Measurements from ENCODE around the gene TSPEAR. TPM values are rescaled to one million over a fixed set of nuclear protein-coding genes. Genes with fewer than 3 reads are reported as not detected.

TSPEAR gene
- total and polyA plus RNA-seq, 7 donors, result not detected

DNA sequence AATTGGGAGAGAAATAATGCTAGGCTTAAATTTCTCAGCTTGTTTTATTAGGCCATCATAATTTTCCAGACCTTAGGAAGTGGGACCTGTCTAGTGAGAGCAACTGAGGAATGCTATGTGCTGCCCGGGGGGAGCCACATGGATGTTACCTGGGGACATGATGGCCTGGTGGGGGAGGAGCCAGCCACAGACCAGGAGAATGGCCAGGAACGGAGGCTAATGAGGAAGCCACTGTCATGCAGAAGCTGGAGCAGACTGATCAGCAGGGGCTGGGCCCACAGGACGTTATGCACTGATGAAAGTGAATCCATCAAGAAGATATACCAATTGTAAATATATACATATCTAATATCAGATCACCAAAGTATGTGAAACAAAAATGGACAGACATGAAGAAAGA lies 166.8 kb downstream of the TSPEAR start:
- intact Hi-C loops (cut with DNase I), result no loop called here
- ATAC-seq, result no peak
- Histone ChIP-seq H3K27me3 (ENCODE audit: insufficient read depth in 3 of 3, low read length in 2 of 3) (peaks cover 0 to 31% (median 8%) of the 10 kb centered on the region in 3 donors), H3K4me1 (no peaks in the 10 kb centered on the region), H3K9me3 (peaks cover 4% of the 10 kb centered on the region), H3K36me3 (ENCODE audit: insufficient read depth in 1 of 2, low read depth in 1 of 2) (no peaks in the 10 kb centered on the region), H3K27ac (no peak overlapping the region), H3K4me3 (no peak overlapping the region)
- WGBS, 3 donors, result 63 to 70% (median 67%) methylated on average over 3 of the region's 3 CpGs
- TF ChIP-seq, protein P1, sequence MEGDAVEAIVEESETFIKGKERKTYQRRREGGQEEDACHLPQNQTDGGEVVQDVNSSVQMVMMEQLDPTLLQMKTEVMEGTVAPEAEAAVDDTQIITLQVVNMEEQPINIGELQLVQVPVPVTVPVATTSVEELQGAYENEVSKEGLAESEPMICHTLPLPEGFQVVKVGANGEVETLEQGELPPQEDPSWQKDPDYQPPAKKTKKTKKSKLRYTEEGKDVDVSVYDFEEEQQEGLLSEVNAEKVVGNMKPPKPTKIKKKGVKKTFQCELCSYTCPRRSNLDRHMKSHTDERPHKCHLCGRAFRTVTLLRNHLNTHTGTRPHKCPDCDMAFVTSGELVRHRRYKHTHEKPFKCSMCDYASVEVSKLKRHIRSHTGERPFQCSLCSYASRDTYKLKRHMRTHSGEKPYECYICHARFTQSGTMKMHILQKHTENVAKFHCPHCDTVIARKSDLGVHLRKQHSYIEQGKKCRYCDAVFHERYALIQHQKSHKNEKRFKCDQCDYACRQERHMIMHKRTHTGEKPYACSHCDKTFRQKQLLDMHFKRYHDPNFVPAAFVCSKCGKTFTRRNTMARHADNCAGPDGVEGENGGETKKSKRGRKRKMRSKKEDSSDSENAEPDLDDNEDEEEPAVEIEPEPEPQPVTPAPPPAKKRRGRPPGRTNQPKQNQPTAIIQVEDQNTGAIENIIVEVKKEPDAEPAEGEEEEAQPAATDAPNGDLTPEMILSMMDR (IDR thresholded peaks at IDR 0.05), result no peak
- DNase-seq, result no peak

GRCh38 chr21:44542716-44543115 lies 168.7 kb downstream of the TSPEAR start:
- no peaks in the 10 kb centered on the region for H3K4me1 ChIP-seq
- TF ChIP-seq, protein P1 (IDR thresholded peaks at IDR 0.05), result no peak
- H3K27me3 ChIP-seq (ENCODE audit: insufficient read depth in 3 of 3, low read length in 2 of 3), result peaks cover 0 to 20% (median 7%) of the 10 kb centered on the region in 3 donors
- intact Hi-C loops (cut with DNase I), result no loop called here
- ATAC-seq, result no peak
- 82 to 85% (median 83%) methylated on average over 1 of the region's 1 CpG for WGBS, 3 donors
- DNase-seq, result no peak
- no peak overlapping the region for H3K27ac ChIP-seq
- H3K36me3 ChIP-seq (ENCODE audit: insufficient read depth in 1 of 2, low read depth in 1 of 2), result no peaks in the 10 kb centered on the region
- H3K9me3 ChIP-seq, result peaks cover 4% of the 10 kb centered on the region
- H3K4me3 ChIP-seq, result no peak overlapping the region

GRCh38 chr21:44540741-44541288 lies 170.6 kb downstream of the TSPEAR start:
- TF ChIP-seq, protein P1 (IDR thresholded peaks at IDR 0.05), result no peak
- no peaks in the 10 kb centered on the region for H3K4me1 ChIP-seq
- intact Hi-C loops (cut with DNase I), result no loop called here
- DNase-seq (no peak), ATAC-seq (no peak)
- no peaks in the 10 kb centered on the region for H3K36me3 ChIP-seq (ENCODE audit: insufficient read depth in 1 of 2, low read depth in 1 of 2)
- H3K27ac ChIP-seq, result no peak overlapping the region
- H3K27me3 ChIP-seq (ENCODE audit: insufficient read depth in 3 of 3, low read length in 2 of 3), result peaks cover 0 to 17% (median 7%) of the 10 kb centered on the region in 3 donors
- no peaks in the 10 kb centered on the region for H3K9me3 ChIP-seq
- no peak overlapping the region for H3K4me3 ChIP-seq
- WGBS, 3 donors, result 72 to 78% (median 72%) methylated on average over 11 of the region's 11 CpGs

DNA sequence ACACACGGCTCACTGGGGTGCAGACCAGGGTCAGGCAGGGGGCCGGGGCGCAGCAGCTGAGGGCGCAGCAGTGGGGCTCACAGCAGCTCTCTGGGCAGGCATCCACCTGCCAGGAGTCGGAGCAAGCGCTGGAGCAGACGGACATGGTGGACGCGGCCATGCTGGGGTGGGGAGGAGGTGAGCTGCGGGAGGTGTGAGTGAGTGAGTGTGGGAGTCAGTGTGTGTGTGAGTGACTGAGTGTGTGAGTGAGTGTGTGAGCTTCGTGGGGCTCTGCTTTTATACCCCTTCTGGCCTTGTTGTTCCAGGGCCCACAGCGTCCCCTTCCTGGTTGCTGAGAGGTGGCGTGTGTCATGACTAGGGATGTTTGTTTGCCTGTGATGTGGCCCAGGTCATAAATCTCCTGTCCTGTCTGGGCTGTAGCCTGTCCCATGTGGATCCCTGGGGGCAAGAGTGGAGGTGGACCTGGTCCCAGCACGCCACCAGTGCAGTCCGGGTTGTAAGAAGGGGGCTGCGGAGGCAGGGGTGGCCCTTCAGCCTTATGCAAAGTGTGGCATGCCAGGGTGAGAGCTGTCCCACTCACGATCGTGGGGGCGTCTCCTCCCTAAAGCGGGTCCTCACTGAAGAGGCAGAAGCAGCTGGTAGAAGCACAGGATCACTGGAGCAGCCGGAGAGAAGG lies 171.2 kb downstream of the TSPEAR start, which contains the start of gene KRTAP10-1:
Gene KRTAP10-1 (minus strand): TSS at position 205 of the 676 bp plus-strand sequence. CDS start 45 bp downstream, at position 160.
- intact Hi-C loops (cut with DNase I), result no loop called here
- H3K4me3 ChIP-seq, result no peak within 1 kb of the TSS
- H3K4me1 ChIP-seq, result no peaks in the 10 kb centered on the region
- H3K36me3 ChIP-seq (ENCODE audit: insufficient read depth in 1 of 2, low read depth in 1 of 2), result no peaks in the 10 kb centered on the region
- DNase-seq (no peak), ATAC-seq (no peak)
- 33 to 54% (median 53%) methylated on average over 20 to 21 of the region's 21 CpGs for WGBS, 3 donors
- H3K27me3 ChIP-seq (ENCODE audit: insufficient read depth in 3 of 3, low read length in 2 of 3), result peaks cover 0 to 17% (median 7%) of the 10 kb centered on the region in 3 donors
- TF ChIP-seq, protein P1 (IDR thresholded peaks at IDR 0.05), result no peak
- no peak within 1 kb of the TSS for H3K27ac ChIP-seq
- H3K9me3 ChIP-seq, result no peaks in the 10 kb centered on the region

Data from psoas muscle (tissue), 8 donors.